ENCODE data around the gene CDYL. TPM values are rescaled to one million over a fixed set of nuclear protein-coding genes. Genes with fewer than 3 reads are reported as not detected.

CDYL gene
- total and polyA plus RNA-seq, 2 of the 4 experiments (the other 2 are of a cell fraction), result 14.2 to 92.1 TPM

GRCh38 chr6:4794140-4794707 is 18.0 kb downstream of the CDYL start:
- Histone ChIP-seq H3K4me3 (ENCODE audit: insufficient read depth, low read depth, low read length) (no peak overlapping the region), H4K20me1 (ENCODE audit: insufficient read depth, low read length) (peaks cover 60% of the 10 kb centered on the region), H3K4ac (ENCODE audit: low read depth, low read length) (peak overlapping the region; percentile 11; the same call in 1 of the 2 replicates), H3K9me1 (ENCODE audit: insufficient read depth, low read length) (peaks cover 7% of the 10 kb centered on the region), H2BK5ac (ENCODE audit: low read depth, low read length, poor library complexity, severe bottlenecking) (no peak overlapping the region), H2BK15ac (ENCODE audit: low read depth, low read length) (no peak overlapping the region), H3K9ac (ENCODE audit: low read depth, low read length) (no peak overlapping the region), H2BK120ac (ENCODE audit: low read depth, low read length) (no peak overlapping the region), H2AK9ac (replicated peaks; ENCODE audit: low read depth, low read length, poor library complexity) (no peak overlapping the region), H2AK5ac (ENCODE audit: low read depth, low read length) (no peak overlapping the region; the same call in 1 of the 2 replicates), H3K14ac (replicated peaks; ENCODE audit: low read depth, low read length) (peak overlapping the region; percentile 86), H3K4me2 (ENCODE audit: low read depth, low read length) (peak overlapping the region; percentile 66), H3K9me3 (ENCODE audit: control insufficient read depth, insufficient read depth, low read length) (no peaks in the 10 kb centered on the region), H3K79me1 (ENCODE audit: low read depth in 1 of 2, low read length in 2 of 2) (peaks cover 25 to 58% of the 10 kb centered on the region in 2 experiments), H4K5ac (ENCODE audit: low read depth, low read length) (peak overlapping the region; percentile 31; the same call in 1 of the 2 replicates), H3K27me3 (ENCODE audit: control insufficient read depth, insufficient read depth, low read length) (no peaks in the 10 kb centered on the region), H3K18ac (ENCODE audit: low read depth, low read length) (no peak overlapping the region; the same call in 1 of the 2 replicates), H3K56ac (ENCODE audit: extremely low read depth, insufficient read depth, low read length) (no peak overlapping the region), H2AFZ (replicated peaks; ENCODE audit: low read length, poor library complexity) (no peak overlapping the region), H3K23ac (ENCODE audit: low read depth, low read length) (peak overlapping the region; percentile 41; the same call in 1 of the 2 replicates), H4K8ac (ENCODE audit: low read depth in 2 of 2, low read length in 2 of 2) (0 out of 4 replicates have a peak overlapping the region, but pooled peaks of 1 of the 2 experiments have one; percentile 2), H3K27ac (ENCODE audit: insufficient read depth, low read length) (no peak overlapping the region), H3K36me3 (ENCODE audit: control insufficient read depth, insufficient read depth, low read length) (no peaks in the 10 kb centered on the region), H2BK20ac (ENCODE audit: low read depth, low read length) (no peak overlapping the region), H3K4me1 (ENCODE audit: control insufficient read depth, insufficient read depth, low read length) (peaks cover 8% of the 10 kb centered on the region), H4K91ac (ENCODE audit: insufficient read depth, low read depth, low read length) (0 out of 2 replicates have a peak overlapping the region, but pooled peaks have one; percentile 1)
- ChIA-PET POLR2A (ENCODE audit: unreplicated experiment) (no interaction called here), CTCF (interaction anchor here (0.7 to 1.4 kb wide), 2 partner anchors 14 to 609 kb away, joined by 3 read pairs; no protein-coding TSS in a partner anchor)
- in situ Hi-C loops (cut with MboI; ENCODE audit: low sequenced_read_pairs), result no loop called here
- WGBS, 2 experiments (ENCODE audit: extremely low coverage in 2 of 2, insufficient read length in 1 of 2), result 26% methylated on average over 11 of the region's 15 CpGs; no CpG with 5 or more reads in 1 of the 2 experiments
- dilution Hi-C loops (cut with HindIII; ENCODE audit: low sequenced_read_pairs, unreplicated experiment), result no loop called here
- no TSS peak for BruUV-seq (replicated peaks)
- TF ChIP-seq MAZ (IDR thresholded peaks at IDR 0.05; ENCODE audit: borderline replicate concordance, low read depth, low read length) (no peak), RFX5 (IDR thresholded peaks at IDR 0.05; ENCODE audit: low read depth, low read length) (no peak), MXI1 (IDR thresholded peaks at IDR 0.05; ENCODE audit: borderline replicate concordance, low read depth, low read length) (no peak), FOS (IDR thresholded peaks at IDR 0.05; ENCODE audit: low read depth, low read length) (no peak), CTCF (conservative IDR thresholded peaks at IDR 0.05; ENCODE audit: low read depth, low read length) (no peak), SMC3 (IDR thresholded peaks at IDR 0.05; ENCODE audit: low read depth, low read length) (no peak), NFE2L2 (IDR thresholded peaks at IDR 0.05; ENCODE audit: low read depth, low read length) (no peak), BHLHE40 (IDR thresholded peaks at IDR 0.05; ENCODE audit: low read depth, low read length) (no peak), USF2 (IDR thresholded peaks at IDR 0.05; ENCODE audit: low read depth, low read length) (no peak), MAFK (IDR thresholded peaks at IDR 0.05; ENCODE audit: low read depth, low read length) (no peak), POLR2A (IDR thresholded peaks at IDR 0.05; ENCODE audit: low read depth, low read length) (no peak), CHD1 (IDR thresholded peaks at IDR 0.05; ENCODE audit: low read depth, low read length) (no peak)
- intact Hi-C loops (cut with micrococcal nuclease), result no loop called here
- ATAC-seq (ENCODE audit: low read depth) (peak; percentile 52), DNase-seq (no peak)

Data from IMR-90 (cell line).